ENCODE results near the gene P4HA2.
"Not testable (repeated sequence)": the region's sequence is repeated elsewhere in the genome, so short reads cannot be mapped to it uniquely, and the experiment has no call there.

GRCh38 chr5:132145326-132145725 lies 82.3 kb downstream of the P4HA2 start:
- TF ChIP-seq CTCF (IDR thresholded peaks at IDR 0.05; ENCODE audit: insufficient read depth, low read length, poor library complexity, severe bottlenecking); EZH2phosphoT487 (conservative IDR thresholded peaks at IDR 0.05; ENCODE audit: low read length): not testable (repeated sequence)
